ENCODE data around the gene F7.

The F7 gene

DNA sequence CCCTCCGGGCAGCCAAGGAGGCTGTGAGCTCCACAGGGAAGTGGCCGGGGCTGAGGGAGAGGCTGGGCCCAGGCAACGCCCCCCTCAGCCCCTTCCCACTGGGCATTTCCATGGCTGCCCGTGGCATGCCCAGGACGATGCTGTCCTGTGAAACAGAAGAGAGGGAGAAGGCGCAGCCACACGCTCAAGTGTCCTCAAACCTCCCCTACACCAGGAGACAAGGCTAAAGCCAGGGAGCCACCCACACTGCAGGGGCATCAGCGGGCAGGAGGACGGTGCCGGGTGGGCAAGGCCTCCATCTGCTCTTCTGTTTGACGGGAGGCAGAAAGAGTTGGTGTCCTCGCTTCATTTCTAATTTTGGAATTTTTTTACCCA, 38.7 kb downstream of the F7 start:
- Histone ChIP-seq H3K4me1 (ENCODE audit: control insufficient read depth, insufficient read depth, low read length) (no peaks in the 10 kb centered on the region), H3K4me3 (ENCODE audit: low read depth, low read length) (no peak overlapping the region), H3K27ac (ENCODE audit: extremely low read depth, low read depth, low read length) (no peak overlapping the region), H3K9me3 (ENCODE audit: control insufficient read depth, insufficient read depth, low read depth, low read length) (no peaks in the 10 kb centered on the region), H3K36me3 (ENCODE audit: control insufficient read depth in 2 of 2, insufficient read depth in 1 of 2, low read length in 2 of 2) (no peaks in the 10 kb centered on the region)
- TF ChIP-seq ZNF701 (tag by site-specific recombination; IDR thresholded peaks at IDR 0.05) (no peak), ZNF624 (tag by site-specific recombination; IDR thresholded peaks at IDR 0.05) (no peak), ZNF692 (tag by site-specific recombination; IDR thresholded peaks at IDR 0.05) (no peak), ZNF416 (tag by site-specific recombination; IDR thresholded peaks at IDR 0.05) (no peak), REPIN1 (tag by site-specific recombination; IDR thresholded peaks at IDR 0.05; ENCODE audit: low read depth) (no peak), ZNF626 (tag by site-specific recombination; IDR thresholded peaks at IDR 0.05) (no peak), ZNF654 (tag by site-specific recombination; IDR thresholded peaks at IDR 0.05; ENCODE audit: low read depth) (no peak), YY1 (tag by site-specific recombination; IDR thresholded peaks at IDR 0.05) (no peak), ZBTB48 (tag by site-specific recombination; IDR thresholded peaks at IDR 0.05) (no peak), ZNF558 (tag by site-specific recombination; IDR thresholded peaks at IDR 0.05) (no peak), ZEB2 (tag by site-specific recombination; IDR thresholded peaks at IDR 0.05) (no peak), ZNF366 (tag by site-specific recombination; conservative IDR thresholded peaks at IDR 0.05) (no peak), SETDB1 (IDR thresholded peaks at IDR 0.05; ENCODE audit: insufficient read length, low read length) (no peak), FEZF1 (tag by site-specific recombination; IDR thresholded peaks at IDR 0.05) (no peak), ZNF133 (tag by site-specific recombination; IDR thresholded peaks at IDR 0.05) (no peak)
- TF ChIP-seq, protein P1, sequence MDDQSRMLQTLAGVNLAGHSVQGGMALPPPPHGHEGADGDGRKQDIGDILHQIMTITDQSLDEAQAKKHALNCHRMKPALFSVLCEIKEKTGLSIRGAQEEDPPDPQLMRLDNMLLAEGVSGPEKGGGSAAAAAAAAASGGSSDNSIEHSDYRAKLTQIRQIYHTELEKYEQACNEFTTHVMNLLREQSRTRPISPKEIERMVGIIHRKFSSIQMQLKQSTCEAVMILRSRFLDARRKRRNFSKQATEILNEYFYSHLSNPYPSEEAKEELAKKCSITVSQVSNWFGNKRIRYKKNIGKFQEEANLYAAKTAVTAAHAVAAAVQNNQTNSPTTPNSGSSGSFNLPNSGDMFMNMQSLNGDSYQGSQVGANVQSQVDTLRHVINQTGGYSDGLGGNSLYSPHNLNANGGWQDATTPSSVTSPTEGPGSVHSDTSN (CRISPR knock-in tag; IDR thresholded peaks at IDR 0.05) = no peak
- CTCF ChIA-PET = no interaction called here
- POLR2A ChIA-PET = no interaction called here

DNA sequence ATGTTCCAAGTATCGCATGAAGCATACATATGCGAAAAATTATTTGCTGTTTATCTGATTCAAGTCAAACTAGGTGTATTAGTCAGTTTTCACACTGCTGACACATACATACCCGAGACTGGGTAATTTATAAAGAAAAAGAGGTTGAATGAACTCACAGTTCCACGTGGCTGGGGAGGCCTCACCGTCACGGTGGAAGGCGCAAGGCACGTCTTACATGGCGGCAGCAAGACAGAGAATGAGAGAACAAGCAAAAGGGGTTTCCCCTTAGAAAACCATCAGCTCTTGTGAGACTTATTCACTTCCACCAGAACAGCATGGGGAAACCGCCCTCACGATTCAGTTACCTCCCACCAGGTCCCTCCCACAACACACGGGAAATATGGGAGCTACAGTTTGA, 39.9 kb downstream of the F7 start:
- CTCF ChIA-PET = no interaction called here
- Histone ChIP-seq H3K4me1 (ENCODE audit: control insufficient read depth, insufficient read depth, low read length) (no peaks in the 10 kb centered on the region), H3K9me3 (ENCODE audit: control insufficient read depth, insufficient read depth, low read depth, low read length) (no peaks in the 10 kb centered on the region), H3K4me3 (ENCODE audit: low read depth, low read length) (no peak overlapping the region), H3K36me3 (ENCODE audit: control insufficient read depth in 2 of 2, insufficient read depth in 1 of 2, low read length in 2 of 2) (no peaks in the 10 kb centered on the region), H3K27ac (ENCODE audit: extremely low read depth, low read depth, low read length) (no peak overlapping the region)
- POLR2A ChIA-PET = no interaction called here
- no peak for TF ChIP-seq ZNF473 (tag by site-specific recombination; IDR thresholded peaks at IDR 0.05)

DNA sequence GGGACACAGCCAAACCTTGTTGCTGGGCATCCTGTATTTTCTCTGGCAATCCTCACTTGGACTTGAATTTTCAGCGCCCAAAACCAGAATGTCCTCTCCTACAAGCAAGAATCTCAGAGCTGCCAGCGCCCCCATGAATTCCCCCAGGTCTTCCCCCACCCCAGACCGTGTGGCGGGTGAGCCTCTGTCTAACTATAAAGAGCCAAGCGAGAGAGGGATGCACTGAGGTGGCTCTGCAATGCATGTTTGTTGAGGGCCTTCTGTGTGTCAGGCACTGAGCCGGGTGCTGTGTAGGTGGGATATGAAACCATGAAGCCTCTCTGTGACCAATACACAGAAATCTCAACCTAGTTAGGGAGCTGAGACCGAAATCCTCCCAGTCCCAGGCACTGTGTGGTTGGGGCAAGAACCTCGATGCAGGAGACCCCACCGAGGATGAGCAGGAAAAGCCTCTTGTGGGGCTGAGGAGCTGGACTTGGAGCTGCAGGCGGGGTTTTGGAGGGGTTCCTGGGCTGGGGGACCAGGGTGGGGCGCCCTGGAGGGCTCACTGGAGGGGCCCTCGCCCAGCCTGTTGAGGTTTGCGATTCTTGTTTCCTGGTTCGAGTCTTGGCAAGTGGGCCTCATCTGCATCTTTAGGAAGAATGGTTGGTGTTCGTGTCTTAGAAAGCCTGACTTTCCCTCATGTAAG, 40.5 kb downstream of the F7 start:
- CTCF ChIA-PET = no interaction called here
- Histone ChIP-seq H3K9me3 (ENCODE audit: control insufficient read depth, insufficient read depth, low read depth, low read length) (no peaks in the 10 kb centered on the region), H3K4me3 (ENCODE audit: low read depth, low read length) (no peak overlapping the region), H3K4me1 (ENCODE audit: control insufficient read depth, insufficient read depth, low read length) (no peaks in the 10 kb centered on the region), H3K27ac (ENCODE audit: extremely low read depth, low read depth, low read length) (no peak overlapping the region), H3K36me3 (ENCODE audit: control insufficient read depth in 2 of 2, insufficient read depth in 1 of 2, low read length in 2 of 2) (no peaks in the 10 kb centered on the region)
- POLR2A ChIA-PET = no interaction called here
- TF ChIP-seq ZNF423 (tag by site-specific recombination; IDR thresholded peaks at IDR 0.05) (no peak), TCF7L2 (IDR thresholded peaks at IDR 0.05; ENCODE audit: borderline replicate concordance, low read depth, low read length) (no peak), ZNF791 (tag by site-specific recombination; IDR thresholded peaks at IDR 0.05) (no peak), ZNF549 (tag by site-specific recombination; IDR thresholded peaks at IDR 0.05) (no peak), ZNF777 (tag by site-specific recombination; IDR thresholded peaks at IDR 0.05; ENCODE audit: borderline replicate concordance) (no peak), WT1 (tag by site-specific recombination; IDR thresholded peaks at IDR 0.05) (no peak), ZNF19 (tag by site-specific recombination; IDR thresholded peaks at IDR 0.05; ENCODE audit: low read depth) (no peak), ZNF292 (tag by site-specific recombination; IDR thresholded peaks at IDR 0.05; ENCODE audit: borderline replicate concordance, low read depth) (no peak), ZBTB6 (tag by site-specific recombination; IDR thresholded peaks at IDR 0.05) (no peak), ZNF571 (tag by site-specific recombination; IDR thresholded peaks at IDR 0.05) (no peak), ZNF324 (tag by site-specific recombination; IDR thresholded peaks at IDR 0.05) (no peak), ZNF239 (tag by site-specific recombination; IDR thresholded peaks at IDR 0.05) (no peak)
- TF ChIP-seq, protein P2, sequence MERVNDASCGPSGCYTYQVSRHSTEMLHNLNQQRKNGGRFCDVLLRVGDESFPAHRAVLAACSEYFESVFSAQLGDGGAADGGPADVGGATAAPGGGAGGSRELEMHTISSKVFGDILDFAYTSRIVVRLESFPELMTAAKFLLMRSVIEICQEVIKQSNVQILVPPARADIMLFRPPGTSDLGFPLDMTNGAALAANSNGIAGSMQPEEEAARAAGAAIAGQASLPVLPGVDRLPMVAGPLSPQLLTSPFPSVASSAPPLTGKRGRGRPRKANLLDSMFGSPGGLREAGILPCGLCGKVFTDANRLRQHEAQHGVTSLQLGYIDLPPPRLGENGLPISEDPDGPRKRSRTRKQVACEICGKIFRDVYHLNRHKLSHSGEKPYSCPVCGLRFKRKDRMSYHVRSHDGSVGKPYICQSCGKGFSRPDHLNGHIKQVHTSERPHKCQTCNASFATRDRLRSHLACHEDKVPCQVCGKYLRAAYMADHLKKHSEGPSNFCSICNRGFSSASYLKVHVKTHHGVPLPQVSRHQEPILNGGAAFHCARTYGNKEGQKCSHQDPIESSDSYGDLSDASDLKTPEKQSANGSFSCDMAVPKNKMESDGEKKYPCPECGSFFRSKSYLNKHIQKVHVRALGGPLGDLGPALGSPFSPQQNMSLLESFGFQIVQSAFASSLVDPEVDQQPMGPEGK (tag by site-specific recombination; IDR thresholded peaks at IDR 0.05) = no peak

All from HEK293 (cell line).